ENCODE results near the gene BRD3.

The BRD3 gene

GRCh38 chr9:134053941-134054761, 13.7 kb downstream of the BRD3 start:
- no peak for DNase-seq

- DNase-seq, result no peak
Measured at GRCh38 chr9:134053401-134053871, 14.4 kb downstream of the BRD3 start.

- no peak for DNase-seq
Measured at GRCh38 chr9:134052941-134053340, 14.9 kb downstream of the BRD3 start.

GRCh38 chr9:134052491-134052890, 15.3 kb downstream of the BRD3 start:
- DNase-seq, result no peak

GRCh38 chr9:134051319-134051718, 16.5 kb downstream of the BRD3 start:
- no peak for DNase-seq

GRCh38 chr9:134050726-134051125, 17.1 kb downstream of the BRD3 start:
- no peak for DNase-seq

DNA sequence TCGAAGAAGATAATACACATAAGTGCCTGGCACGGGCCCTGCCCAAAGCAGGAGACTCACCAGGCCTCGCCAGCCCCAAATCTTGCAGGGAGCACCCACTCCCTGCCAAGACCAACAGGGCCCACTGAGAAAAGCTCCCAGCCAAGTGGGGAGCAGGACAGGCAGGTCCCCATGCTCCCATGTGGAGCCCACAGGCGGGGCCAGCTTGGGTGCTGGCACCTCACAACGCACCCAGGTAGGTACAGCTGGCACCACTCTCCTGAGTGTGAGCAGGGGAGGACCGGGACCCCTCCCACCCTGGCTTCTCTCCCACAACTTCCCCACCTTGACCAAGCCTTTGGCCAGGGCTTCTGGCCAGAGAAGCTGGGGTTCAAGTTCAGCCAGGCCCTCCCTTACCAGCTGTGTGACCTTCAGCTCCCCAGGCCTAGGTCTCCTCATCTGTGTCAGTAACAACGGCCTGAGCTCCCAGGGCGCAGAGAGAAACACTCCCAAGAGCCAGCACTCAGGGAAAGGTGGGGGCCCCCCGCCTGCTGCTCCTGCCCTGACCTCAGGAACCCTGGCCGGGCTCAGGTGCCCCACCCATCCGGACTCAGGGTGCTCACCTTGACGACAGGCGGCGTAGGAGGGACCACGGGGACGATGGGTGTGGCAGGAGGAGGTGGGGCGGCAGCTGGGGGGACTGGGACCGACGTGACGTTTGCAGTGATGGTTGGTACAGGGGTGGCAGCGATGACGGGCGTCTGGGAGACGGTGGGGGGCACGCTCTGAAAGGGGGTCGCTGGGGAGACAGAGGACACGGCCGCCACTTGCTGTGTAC, 17.8 kb downstream of the BRD3 start:
- DNase-seq, result no peak

DNA sequence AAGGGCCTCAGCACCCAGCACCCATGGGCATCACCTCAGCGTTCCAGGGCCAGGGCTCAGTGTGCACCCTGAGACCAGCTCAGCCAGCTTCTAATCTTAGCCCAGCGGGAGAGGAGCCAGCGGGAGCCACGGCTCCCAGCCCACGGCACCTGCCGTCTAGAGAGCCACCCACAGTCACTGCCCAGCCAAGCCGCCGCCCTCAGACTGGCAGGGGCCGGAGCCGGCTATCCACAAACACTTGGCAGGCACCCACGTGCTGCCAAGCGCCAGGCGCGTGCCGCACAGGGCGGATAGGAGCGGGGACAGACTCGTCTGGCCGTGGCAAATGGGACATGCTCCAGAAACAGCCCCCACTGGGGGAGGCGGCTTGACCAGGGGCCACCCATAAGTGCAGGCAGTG, 18.6 kb downstream of the BRD3 start:
- DNase-seq, result no peak

- no peak for DNase-seq
Measured at GRCh38 chr9:134048582-134048968, 19.3 kb downstream of the BRD3 start.

DNA sequence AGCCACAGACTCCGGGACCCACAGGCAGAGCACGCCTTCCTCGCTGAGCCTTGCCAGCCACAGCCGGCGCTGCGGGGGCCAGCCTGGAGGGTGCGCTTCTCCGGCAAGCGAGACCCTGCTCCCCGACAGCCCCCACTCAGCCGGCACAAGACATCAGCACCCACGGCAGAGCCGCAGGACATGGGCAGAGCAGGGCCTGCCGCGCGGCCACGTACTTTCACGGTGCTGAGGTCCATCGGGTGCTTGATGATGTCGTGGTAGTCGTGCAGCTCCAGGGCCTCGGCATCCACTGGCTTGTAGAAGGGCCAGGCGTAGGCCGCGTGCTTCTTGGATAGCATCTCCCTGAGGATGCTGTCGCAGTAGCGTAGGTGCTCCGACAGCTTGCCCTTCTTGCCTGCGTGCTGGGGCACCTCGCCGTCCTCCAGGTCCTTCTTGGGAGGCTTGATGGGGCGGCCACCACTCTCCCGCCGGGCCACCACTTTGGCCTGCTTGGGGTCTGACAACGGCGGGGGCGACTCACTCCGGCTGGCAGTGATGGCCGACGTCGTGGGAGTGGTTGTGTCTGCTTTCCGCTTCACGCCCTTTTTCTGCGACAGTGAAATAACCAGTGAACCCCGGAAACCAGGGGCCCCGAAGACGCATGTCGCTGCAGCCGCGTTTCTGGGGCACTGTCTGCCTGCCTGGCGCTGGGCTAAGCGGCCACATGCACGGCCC, 19.8 kb downstream of the BRD3 start:
- DNase-seq, result no peak

DNA sequence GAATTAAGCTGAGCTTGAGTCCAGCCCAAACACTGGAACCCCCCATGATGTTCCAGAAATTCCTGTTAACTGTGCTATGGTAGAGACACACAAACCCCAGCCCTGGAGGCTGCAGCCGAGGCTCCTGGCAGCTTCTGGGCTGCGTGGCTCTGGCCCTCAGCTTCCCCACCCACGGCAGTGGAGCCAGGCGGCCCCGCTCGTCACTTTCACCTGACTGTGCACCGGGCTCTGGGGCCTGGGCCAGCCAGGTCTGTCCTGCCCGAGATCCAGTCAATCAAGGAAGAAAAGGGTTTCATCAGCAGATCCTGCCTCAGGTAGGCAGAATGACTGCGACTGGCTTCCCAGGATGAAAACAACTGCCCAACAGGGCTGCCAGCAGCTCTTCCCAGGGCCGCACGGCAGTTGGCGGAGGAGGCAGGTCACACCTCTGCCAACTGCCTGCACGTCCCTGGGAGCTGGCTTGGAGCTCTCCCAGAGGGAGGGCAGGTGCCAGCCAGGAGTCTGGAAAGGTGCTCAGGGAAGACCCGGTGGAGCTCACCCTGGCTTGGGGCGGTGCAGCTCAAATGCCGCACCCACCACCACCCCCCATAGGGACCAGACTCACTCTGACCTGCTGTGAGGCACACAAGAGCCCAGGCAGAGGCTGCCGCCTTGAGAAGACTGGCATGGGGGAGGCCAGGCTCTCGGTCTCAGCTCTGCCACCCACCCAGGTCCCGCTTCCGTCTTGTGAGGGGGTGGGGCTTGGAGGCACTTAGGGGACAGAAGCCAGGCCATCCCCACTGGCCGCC, 20.7 kb downstream of the BRD3 start:
- DNase-seq, result no peak

DNA sequence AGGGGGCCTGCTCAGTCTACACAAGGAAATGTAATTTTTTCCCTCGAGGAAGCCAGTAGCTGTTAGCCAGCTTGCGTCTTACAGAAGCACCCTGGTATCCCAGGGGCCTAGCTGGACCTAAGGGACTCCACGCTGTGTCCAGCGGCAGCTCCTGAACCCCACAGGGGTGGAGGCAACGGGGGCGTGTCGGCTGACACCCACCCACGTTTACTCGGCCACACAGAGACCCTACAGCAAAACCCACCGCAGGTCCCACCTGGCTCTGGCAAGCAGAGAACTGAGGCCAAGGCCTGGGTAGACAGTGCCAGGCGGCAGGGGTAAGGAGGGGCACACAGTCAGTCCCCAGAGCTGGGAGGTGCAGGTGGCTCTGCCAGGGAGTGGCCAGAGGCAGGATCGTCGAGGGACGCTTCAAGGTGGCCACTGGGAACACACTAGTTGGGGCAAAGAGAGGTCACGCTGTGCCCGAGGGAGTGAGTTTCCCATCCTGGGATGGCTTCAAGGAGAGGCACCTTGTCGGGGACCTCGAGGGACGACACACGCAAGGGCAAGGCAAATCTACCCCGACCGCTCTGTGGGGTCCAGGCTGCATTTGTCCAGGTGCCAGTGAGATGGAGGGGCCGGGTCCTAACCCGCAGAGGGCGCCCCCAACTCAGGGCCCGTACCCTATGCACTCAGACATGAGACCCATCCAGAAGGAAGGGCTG, 21.8 kb downstream of the BRD3 start:
- DNase-seq, result no peak

- DNase-seq, result no peak
Measured at GRCh38 chr9:134044944-134045343, 22.9 kb downstream of the BRD3 start.

GRCh38 chr9:134043531-134043988, 24.3 kb downstream of the BRD3 start:
- DNase-seq, result no peak

- no peak for DNase-seq
Measured at GRCh38 chr9:134041649-134041962, 26.2 kb downstream of the BRD3 start.

DNA sequence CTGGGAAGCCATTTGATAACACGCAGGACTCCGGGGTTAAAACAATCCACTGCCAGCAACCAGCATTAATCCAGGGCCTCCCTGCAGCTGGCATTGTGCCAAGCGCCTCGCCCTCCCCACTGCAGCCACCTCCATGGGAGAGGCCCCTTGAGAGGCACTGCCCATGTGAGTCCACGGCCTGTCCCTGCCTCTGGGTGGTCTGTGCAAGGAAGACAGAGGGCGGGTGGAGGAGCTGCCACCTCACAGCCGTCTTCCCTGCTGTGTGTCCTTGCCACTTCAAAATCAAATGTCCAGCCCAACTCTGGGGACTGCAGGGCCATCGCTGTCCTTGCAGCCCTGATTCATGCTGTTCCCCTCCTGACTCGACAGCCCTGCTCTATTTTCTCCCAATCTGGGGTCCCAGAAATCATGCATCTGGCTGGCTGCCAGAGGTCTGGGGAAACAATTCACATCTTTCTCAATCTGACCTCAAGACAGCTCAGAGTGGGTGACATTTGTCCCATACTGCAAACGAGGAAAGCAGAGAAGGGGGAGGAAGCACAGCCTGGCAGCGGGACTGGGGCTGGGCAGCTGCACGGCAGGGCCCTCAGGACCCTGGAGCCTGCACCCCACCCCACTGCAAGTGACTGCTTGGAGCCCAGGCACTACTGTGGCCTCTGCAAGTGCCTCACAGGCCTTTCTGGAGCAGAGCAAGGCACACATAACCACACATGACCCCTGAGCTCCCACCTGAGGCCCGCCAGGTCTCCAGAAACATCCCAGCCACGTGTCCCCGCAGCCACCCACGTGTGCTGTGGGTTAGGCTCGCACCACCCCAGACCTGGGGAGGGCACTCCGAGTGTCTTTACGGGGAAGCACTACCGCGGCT, 26.8 kb downstream of the BRD3 start:
- DNase-seq, result no peak

GRCh38 chr9:134040176-134040565, 27.7 kb downstream of the BRD3 start:
- DNase-seq, result no peak

GRCh38 chr9:134039386-134040175, 28.2 kb downstream of the BRD3 start:
- no peak for DNase-seq

GRCh38 chr9:134037641-134038040, 30.2 kb downstream of the BRD3 start:
- DNase-seq, result no peak

DNA sequence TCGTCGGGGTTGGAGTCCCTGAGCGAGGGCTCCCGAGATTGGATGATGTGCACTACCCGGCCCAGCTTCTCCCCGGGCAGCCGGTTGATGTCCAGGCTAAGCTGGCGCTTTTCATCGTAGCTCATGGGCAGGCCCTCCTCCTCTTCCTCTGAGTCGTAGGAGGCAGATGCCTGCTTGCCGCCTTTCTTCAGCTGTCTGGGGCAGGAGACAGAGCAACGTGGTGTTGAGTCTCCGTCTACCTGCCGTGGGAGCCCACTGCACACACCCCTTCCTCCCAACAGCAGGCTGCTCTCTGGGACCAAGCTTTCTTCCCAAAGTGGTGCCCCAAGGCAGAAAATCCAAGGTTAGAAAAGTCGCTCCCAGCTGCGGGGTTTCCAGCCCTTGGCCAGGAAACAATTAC, 31.7 kb downstream of the BRD3 start:
- DNase-seq, result no peak
